K562 (cell line): ENCODE results near the gene PREX1. TPM values are rescaled to one million over a fixed set of nuclear protein-coding genes. Genes with fewer than 3 reads are reported as not detected.
A peak's percentile ranks its signal among the peaks of the same experiment; 100 is the strongest.

Experiments used
- ATAC-seq: fragments of 200-7000 bp; cut with Tn5 transposase; 3 replicates; pipeline ENCODE4 v1.9.1; 2020; ENCODE audit warnings: moderate library complexity
- BruUV-seq: library from RNA; stranded (reverse); fragments of 400-500 nt; replicated peaks from 2 replicates; lab custom pipeline; 2021; lab: Mats Ljungman, UMichigan
- CTCF ChIA-PET: fragments of 300-600 bp; formaldehyde crosslinking; extraction: SDS; loops from one replicate; lab custom pipeline; 2021; ENCODE audit warnings: low intra/inter-chr PET ratio; lab: Yijun Ruan, JAX
- POLR2A ChIA-PET: fragments of 300-600, 350-650 bp; sonication (Branson Sonifier 250); formaldehyde crosslinking; extraction: SDS; loops from one replicate; lab custom pipeline; 2021; ENCODE audit warnings: antibody characterized with exemption, inconsistent platforms; lab: Yijun Ruan, JAX
- DNase-seq, 4 experiments: peaks; one replicate each; pipeline versions ENCODE4 v3.0.0 to v3.0.0-alpha.2; 2011 to 2018; ENCODE audit warnings: low spot score in 3 of 4, mixed read lengths in 3 of 4; ENCODE audit errors: extremely low read depth in 1 of 4
- FAIRE-seq: peaks from 2 replicates; lab custom pipeline; 2011; peaks lifted over from hg19 to GRCh38; lab: Jason Lieb, UNC
- H2AFZ ChIP-seq: 2 replicates; pipeline ENCODE4 v1.6.0; 2011; ENCODE audit warnings: low read depth, low read length, control low read depth, inconsistent platforms
- H3K27ac ChIP-seq: fragments of 200-600 bp; 3 replicates; pipeline ENCODE4 v1.8.0; 2011; ENCODE audit warnings: low read depth, mild to moderate bottlenecking, control low read depth, inconsistent platforms, low read length, moderate library complexity, mixed read lengths; ENCODE audit errors: extremely low read depth
- H3K27me3 ChIP-seq, 2 experiments: fragments of 300-600 bp in 1 of 2; 2 replicates in 1 of 2; 3 replicates in 1 of 2; pipeline versions ENCODE4 v1.6.0 to v1.8.0; 2011; ENCODE audit warnings: inconsistent platforms in 2 of 2, low read length in 2 of 2, mild to moderate bottlenecking in 1 of 2, mixed read lengths in 1 of 2, moderate library complexity in 1 of 2; ENCODE audit not compliant: control insufficient read depth in 2 of 2, insufficient read depth in 2 of 2
- H3K36me3 ChIP-seq: fragments of 300-600 bp; 3 replicates; pipeline ENCODE4 v1.8.0; 2011; ENCODE audit warnings: mild to moderate bottlenecking, low read length, inconsistent platforms; ENCODE audit not compliant: control insufficient read depth, insufficient read depth
- H3K4me1 ChIP-seq, 2 experiments: fragments of 200-600 bp in 1 of 2; replicated peaks in 1 of 2; 2 replicates in 1 of 2; 3 replicates in 1 of 2; pipeline versions ENCODE4 v1.5.1 to v1.8.0; 2011; ENCODE audit warnings: inconsistent platforms in 2 of 2, low read length in 2 of 2, mild to moderate bottlenecking in 1 of 2, mixed read lengths in 1 of 2, moderate library complexity in 1 of 2; ENCODE audit not compliant: control insufficient read depth in 2 of 2, insufficient read depth in 2 of 2
- H3K4me2 ChIP-seq: 2 replicates; pipeline ENCODE4 v1.6.1; 2011; ENCODE audit warnings: low read length, control low read depth, inconsistent platforms, mixed read lengths; ENCODE audit not compliant: insufficient read depth
- H3K4me3 ChIP-seq: fragments of 200-600 bp; sonication (generic), shearing (Covaris generic); 2 replicates; pipeline ENCODE4 v1.5.1; 2016; ENCODE audit warnings: control low read depth, inconsistent platforms
- H3K79me2 ChIP-seq: fragments of 200-600 bp; 3 replicates; pipeline ENCODE4 v1.8.0; 2011; ENCODE audit warnings: low read length, inconsistent platforms; ENCODE audit not compliant: control insufficient read depth, insufficient read depth
- H3K9ac ChIP-seq, 2 experiments: 2 replicates each; pipeline versions ENCODE4 v1.6.0 to v1.6.1; 2011; ENCODE audit warnings: low read depth in 2 of 2, low read length in 2 of 2, control low read depth in 1 of 2, inconsistent platforms in 1 of 2, mild to moderate bottlenecking in 1 of 2, mixed read lengths in 1 of 2; ENCODE audit not compliant: insufficient read depth in 1 of 2
- H3K9me1 ChIP-seq: one replicate; pipeline ENCODE4 v1.6.0; 2011; ENCODE audit warnings: inconsistent platforms, mild to moderate bottlenecking, low read length, moderate library complexity; ENCODE audit not compliant: control insufficient read depth, insufficient read depth
- H3K9me3 ChIP-seq: replicated peaks from 2 replicates; pipeline ENCODE4 v1.5.1; 2011; ENCODE audit warnings: low read depth, low read length, inconsistent platforms; ENCODE audit not compliant: control insufficient read depth, insufficient read depth
- H4K20me1 ChIP-seq: replicated peaks from 2 replicates; pipeline ENCODE4 v1.6.1; 2011; ENCODE audit warnings: low read length, inconsistent platforms, mixed read lengths; ENCODE audit not compliant: control insufficient read depth, insufficient read depth
- KAT2B ChIP-seq: IDR thresholded peaks from one replicate; pipeline ENCODE4 v1.6.1; 2012; ENCODE audit warnings: low read depth, mild to moderate bottlenecking, control low read depth, inconsistent platforms, low read length, moderate library complexity
- NFXL1 ChIP-seq: fragments of 450-650 bp; formaldehyde crosslinking; IDR thresholded peaks from 2 replicates; pipeline ENCODE4 v1.4.0; 2021; ENCODE audit warnings: mild to moderate bottlenecking
- POU5F1 ChIP-seq: fragments of 150-350 bp; IDR thresholded peaks from 2 replicates; pipeline ENCODE4 v1.6.1; 2014; ENCODE audit warnings: borderline replicate concordance, low read length, low read depth, mild to moderate bottlenecking; ENCODE audit not compliant: partially characterized antibody
- PTTG1 ChIP-seq: fragments of 450-650 bp; IDR thresholded peaks from 2 replicates; pipeline ENCODE4 v1.6.1; 2016; ENCODE audit warnings: low read depth, mild to moderate bottlenecking, missing genetic modification characterization, missing compliant biosample characterization
- RBM25 ChIP-seq: fragments of 200-400 bp; formaldehyde crosslinking; IDR thresholded peaks from 2 replicates; pipeline ENCODE4 v1.6.1; 2018; ENCODE audit warnings: low read length, low read depth, moderate library complexity; ENCODE audit not compliant: severe bottlenecking
- TBP ChIP-seq: optimal IDR thresholded peaks from 2 replicates; pipeline ENCODE3; 2011; ENCODE audit warnings: low read depth, low read length, improper control_type of control experiment
- WGBS: fragments of 100-300 bp; shearing (Covaris generic); methylation state at CpG from one replicate; pipeline ENCODE4 v1.1.6; 2016; ENCODE audit warnings: low coverage, mixed read lengths; ENCODE audit not compliant: insufficient coverage; ENCODE audit errors: missing lambda C conversion rate; 5-methylcytosine and 5-hydroxymethylcytosine counted together
- in situ Hi-C: fragments of 300-500 bp; cut with MboI; formaldehyde crosslinking; loops from 4 replicates; pipeline ENCODE4 v1.15.0; 2018; ENCODE audit warnings: inconsistent platforms, mixed read lengths
- intact Hi-C: fragments of 100-400 bp; cut with micrococcal nuclease; formaldehyde crosslinking; loops from 2 replicates; pipeline ENCODE4 v1.14.2; 2022
- polyA plus RNA-seq, 8 experiments: library from polyadenylated mRNA; depleted of rRNA in 4 of 8; stranded (reverse) in 5 of 8; unstranded in 3 of 8; fragments of >200 nt; fragmentation: Nextera tagmentation in 2 of 8; fragmentation: Illumina TruSeq in 1 of 8; extraction: Ambion mirVana in 2 of 8; extraction: Trizol in 1 of 8; gene quantifications; 2 replicates each; pipeline versions ENCODE4 v1.2.1 to v1.2.3, GENCODE V29; 2011 to 2014; ENCODE audit warnings: inconsistent platforms in 1 of 8, missing spikeins in 1 of 8
- total RNA-seq, 7 experiments: library from RNA; depleted of rRNA in 6 of 7; stranded (reverse); fragments of >200 nt in 6 of 7; fragmentation: Illumina TruSeq in 2 of 7; extraction: Trizol in 2 of 7; gene quantifications; 2 replicates each; pipeline versions ENCODE4 v1.2.1 to v1.2.3, GENCODE V29; 2011 to 2021; ENCODE audit warnings: low replicate concordance in 1 of 7

PREX1 gene
- total and polyA plus RNA-seq, 9 of the 15 experiments (the other 6 are each of a cell fraction or from before 2014, with no cell fraction given), result 0.37 to 10.4 (median 4.8) TPM

- no peak for ATAC-seq
- intact Hi-C loops, result no loop called here
- H3K4me2 ChIP-seq, result no peak overlapping the region
- CTCF ChIA-PET, result no interaction called here
- H3K36me3 ChIP-seq, result no peaks in the 10 kb centered on the region
- no peak overlapping the region for H2AFZ ChIP-seq
- no peak for DNase-seq
- no peak overlapping the region for H3K4me3 ChIP-seq
- H4K20me1 ChIP-seq, result no peaks in the 10 kb centered on the region
- FAIRE-seq, result no peak
- POLR2A ChIA-PET, result no interaction called here
- TF ChIP-seq KAT2B (no peak), RBM25 (peak; percentile 92), NFXL1 (CRISPR knock-in tag) (no peak), POU5F1 (no peak), TBP (no peak), PTTG1 (tag) (no peak)
- H3K27ac ChIP-seq, result no peak overlapping the region
- no peaks in the 10 kb centered on the region for H3K4me1 ChIP-seq
- 0% methylated on average over 4 of the region's 4 CpGs for WGBS
- H3K27me3 ChIP-seq, result peaks cover 0 to 31% of the 10 kb centered on the region in 2 experiments; a peak in 4 of 5 replicates
- no peaks in the 10 kb centered on the region for H3K9me3 ChIP-seq
- H3K9me1 ChIP-seq, result no peaks in the 10 kb centered on the region
- no peaks in the 10 kb centered on the region for H3K79me2 ChIP-seq
- no TSS peak for BruUV-seq
- in situ Hi-C loops, result loop anchor here (5.0 kb wide), 1 partner anchor 384 kb away; no protein-coding TSS in a partner anchor
- H3K9ac ChIP-seq, result no peak overlapping the region
These were observed 231.4 kb downstream of the PREX1 start for GRCh38 chr20:48596334-48596898.
